KMS-11 (cell line): ENCODE results near the gene PPP1R14B.

Experiments
- H2AFZ ChIP-seq: fragments of 200-600 bp; sonication (generic); 2 replicates; pipeline ENCODE4 v1.6.1; 2016; ENCODE audit warnings: antibody characterized with exemption, mixed run types, low read depth
- H3K27ac ChIP-seq: fragments of 200-600 bp; sonication (generic); 2 replicates; pipeline ENCODE4 v1.6.1; 2016; ENCODE audit warnings: mild to moderate bottlenecking, mixed run types
- H3K27me3 ChIP-seq: fragments of 200-600 bp; sonication (generic); 2 replicates; pipeline ENCODE4 v1.6.1; 2017; ENCODE audit warnings: mild to moderate bottlenecking, low read depth, mixed run types, moderate library complexity; ENCODE audit not compliant: insufficient read depth
- H3K36me3 ChIP-seq: fragments of 200-600 bp; sonication (generic); 2 replicates; pipeline ENCODE4 v1.6.1; 2017; ENCODE audit warnings: mild to moderate bottlenecking, mixed run types; ENCODE audit not compliant: insufficient read depth
- H3K4me1 ChIP-seq: fragments of 200-600 bp; sonication (generic); 2 replicates; pipeline ENCODE4 v1.6.1; 2016; ENCODE audit warnings: mild to moderate bottlenecking, low read depth, mixed run types; ENCODE audit not compliant: poor library complexity, severe bottlenecking
- H3K4me2 ChIP-seq: fragments of 200-600 bp; sonication (generic); 2 replicates; pipeline ENCODE4 v1.7.0; 2016; ENCODE audit warnings: mild to moderate bottlenecking, mixed run types
- H3K4me3 ChIP-seq: fragments of 200-600 bp; sonication (generic); IDR thresholded peaks from 2 replicates; pipeline ENCODE4 v1.6.1; 2017; ENCODE audit warnings: low read depth, low read length, mixed read lengths; ENCODE audit not compliant: insufficient read depth
- H3K79me2 ChIP-seq: fragments of 200-600 bp; sonication (generic); 2 replicates; pipeline ENCODE4 v1.6.1; 2016; ENCODE audit warnings: low read depth, mixed run types; ENCODE audit not compliant: insufficient read depth
- H3K9ac ChIP-seq: fragments of 200-600 bp; sonication (generic); 2 replicates; pipeline ENCODE4 v1.6.1; 2016; ENCODE audit warnings: mild to moderate bottlenecking, mixed run types
- H4K20me1 ChIP-seq: fragments of 200-600 bp; sonication (generic); 2 replicates; pipeline ENCODE4 v1.6.1; 2016; ENCODE audit warnings: mild to moderate bottlenecking, mixed run types; ENCODE audit not compliant: insufficient read depth
- CTCF ChIP-seq: fragments of 200-600 bp; sonication (generic); conservative IDR thresholded peaks from 2 replicates; pipeline ENCODE4 v1.6.1; 2017; ENCODE audit warnings: low read depth, mild to moderate bottlenecking, antibody characterized with exemption, low read length, moderate library complexity, mixed read lengths

The PPP1R14B gene

GRCh38 chr11:64292460-64293254 is 45.9 kb upstream of the PPP1R14B start:
- Histone ChIP-seq H3K9ac (no peak overlapping the region), H3K27me3 (no peaks in the 10 kb centered on the region; the same call in 1 of the 2 replicates), H3K79me2 (no peaks in the 10 kb centered on the region), H3K4me2 (no peak overlapping the region), H2AFZ (no peak overlapping the region), H3K4me3 (no peak overlapping the region), H3K27ac (no peak overlapping the region), H3K4me1 (no peaks in the 10 kb centered on the region), H4K20me1 (no peaks in the 10 kb centered on the region), H3K36me3 (no peaks in the 10 kb centered on the region)
- TF ChIP-seq CTCF: no peak

DNA sequence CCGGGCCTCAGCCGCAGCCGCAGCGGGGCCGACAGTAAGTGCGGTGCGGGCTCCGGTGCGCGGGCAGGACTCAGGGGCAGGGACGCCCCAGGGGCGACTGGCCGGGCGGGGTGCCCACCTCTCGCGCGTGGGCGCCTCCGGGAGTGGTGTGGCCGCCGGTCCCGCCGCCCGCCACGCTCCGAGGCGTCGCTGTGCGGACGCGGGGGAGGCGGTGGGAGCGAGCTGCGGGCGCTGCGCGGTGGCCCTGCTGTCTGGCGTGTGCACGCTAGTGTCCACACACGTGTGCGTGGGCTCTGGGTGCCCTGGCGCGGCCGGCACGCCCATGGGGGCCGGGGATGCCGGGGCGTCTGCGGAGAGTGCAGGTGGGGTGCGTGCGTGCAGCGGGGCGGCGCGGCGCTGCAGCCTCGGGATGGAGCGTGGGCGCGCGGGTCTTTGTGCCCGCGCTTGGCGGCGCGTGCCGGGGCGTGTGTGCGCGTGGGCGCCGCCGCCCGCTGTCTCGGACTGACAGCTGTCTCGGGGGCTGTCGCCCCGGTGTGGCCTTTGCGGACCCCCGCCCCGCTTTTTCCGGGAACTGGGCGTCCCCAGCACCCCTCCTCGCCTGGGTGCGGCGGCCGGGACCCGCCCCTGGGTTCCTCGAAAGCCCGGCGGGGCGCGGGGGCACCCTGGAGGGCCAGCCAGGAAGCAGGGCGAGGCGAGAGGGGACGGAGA is 45.2 kb upstream of the PPP1R14B start:
- no peaks in the 10 kb centered on the region; the same call in 1 of the 2 replicates for H3K27me3 ChIP-seq
- no peak overlapping the region for H2AFZ ChIP-seq
- no peaks in the 10 kb centered on the region for H4K20me1 ChIP-seq
- peaks cover 2% of the 10 kb centered on the region for H3K4me1 ChIP-seq
- H3K79me2 ChIP-seq: no peaks in the 10 kb centered on the region
- H3K36me3 ChIP-seq: no peaks in the 10 kb centered on the region
- H3K4me3 ChIP-seq: no peak overlapping the region
- H3K4me2 ChIP-seq: no peak overlapping the region
- no peak overlapping the region for H3K9ac ChIP-seq
- TF ChIP-seq CTCF: no peak
- H3K27ac ChIP-seq: no peak overlapping the region

DNA sequence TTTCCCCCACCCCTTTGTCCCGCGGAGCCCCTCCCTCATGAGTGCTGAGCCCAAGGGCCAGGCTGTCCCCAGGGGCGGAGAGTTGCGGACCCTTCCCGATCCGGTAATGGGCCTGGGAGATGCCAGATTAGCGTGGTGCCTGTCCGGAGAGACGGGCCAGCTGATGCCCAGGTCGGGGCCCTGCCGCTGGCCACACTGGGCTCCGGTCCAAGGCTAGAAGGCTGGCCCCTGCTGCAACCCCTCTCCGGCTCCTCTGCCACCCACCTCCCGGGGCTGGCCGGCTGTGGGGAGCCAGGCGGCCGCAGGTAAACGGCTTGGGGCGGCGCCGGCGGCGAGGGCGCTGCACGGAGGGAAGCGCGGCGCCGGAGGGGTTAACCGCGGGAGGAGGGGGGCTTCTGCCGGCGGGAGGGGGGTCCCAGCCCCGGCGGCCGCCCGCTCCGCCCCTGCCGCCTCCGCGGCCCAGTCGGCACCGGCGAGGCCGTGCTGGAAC is 44.6 kb upstream of the PPP1R14B start, which contains the start of gene KCNK4:
TSS of gene KCNK4 (plus strand) at position 41 of the 490 bp plus-strand sequence. CDS start 1,717 bp downstream, outside the sequence.
- H3K9ac ChIP-seq: no peak within 1 kb of the TSS
- no peaks in the 10 kb centered on the region for H3K36me3 ChIP-seq
- H4K20me1 ChIP-seq: no peaks in the 10 kb centered on the region
- H3K79me2 ChIP-seq: no peaks in the 10 kb centered on the region
- no peak within 1 kb of the TSS for H2AFZ ChIP-seq
- H3K4me1 ChIP-seq: peaks cover 8% of the 10 kb centered on the region
- no peaks in the 10 kb centered on the region; the same call in 1 of the 2 replicates for H3K27me3 ChIP-seq
- H3K4me3 ChIP-seq: no peak within 1 kb of the TSS
- no peak for TF ChIP-seq CTCF
- no peak within 1 kb of the TSS for H3K4me2 ChIP-seq
- no peak within 1 kb of the TSS for H3K27ac ChIP-seq

- Histone ChIP-seq H3K27me3 (no peaks in the 10 kb centered on the region; the same call in 1 of the 2 replicates), H2AFZ (no peak overlapping the region), H4K20me1 (no peaks in the 10 kb centered on the region), H3K79me2 (no peaks in the 10 kb centered on the region), H3K4me1 (peaks cover 11% of the 10 kb centered on the region), H3K4me3 (no peak overlapping the region), H3K36me3 (no peaks in the 10 kb centered on the region), H3K4me2 (no peak overlapping the region), H3K9ac (no peak overlapping the region), H3K27ac (no peak overlapping the region)
- TF ChIP-seq CTCF: no peak
These were observed 43.9 kb upstream of the PPP1R14B start for GRCh38 chr11:64290352-64291261.
